ENCODE measurements around the gene FUT7.

DNA sequence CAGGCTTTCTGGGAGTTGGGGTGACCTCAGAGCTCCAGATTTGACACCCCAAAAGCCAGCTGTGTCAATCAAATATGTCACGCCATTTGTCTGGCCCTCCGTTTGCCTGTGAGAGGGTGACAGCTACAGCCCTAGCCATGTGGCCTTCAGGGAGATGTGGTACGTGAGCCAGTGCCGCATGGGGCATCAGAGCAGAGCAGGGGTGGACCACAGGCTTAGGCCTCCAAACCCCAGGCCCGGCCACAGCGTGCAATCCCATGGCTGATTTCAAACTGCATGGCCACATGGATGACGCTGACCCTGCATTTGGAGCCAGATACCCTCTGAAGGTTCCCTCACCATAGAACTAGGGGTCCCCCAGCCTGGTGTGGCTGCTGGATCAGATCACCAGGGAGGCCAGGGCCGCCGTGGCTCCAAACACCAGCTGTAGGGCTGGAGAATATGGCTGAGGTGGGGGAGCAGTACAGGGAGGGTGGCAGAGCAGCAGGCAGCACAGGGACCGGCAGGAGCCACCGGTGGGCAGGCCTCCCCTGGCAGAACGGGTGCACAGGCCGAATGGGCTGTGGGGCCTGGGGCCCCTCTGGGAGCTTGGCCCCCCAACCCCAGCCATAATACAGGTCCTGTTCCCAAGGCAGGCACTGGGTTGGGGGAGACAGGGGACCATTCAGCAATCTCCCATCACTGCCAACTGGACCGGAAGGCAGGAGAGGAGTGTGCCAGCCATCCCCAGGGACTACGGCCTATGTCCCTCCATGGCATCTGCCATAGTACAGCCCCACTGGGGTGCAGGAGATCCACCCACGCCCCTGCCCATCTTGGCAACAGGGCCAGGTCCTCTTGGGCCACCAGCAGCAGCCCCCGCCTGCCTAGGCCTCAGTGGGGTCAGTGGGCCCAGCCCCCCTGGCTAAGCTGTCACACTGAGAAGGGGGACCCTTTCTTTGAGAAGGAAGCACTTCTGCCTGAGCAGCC lies 36.9 kb upstream of the FUT7 start:
- TF ChIP-seq, protein P1, sequence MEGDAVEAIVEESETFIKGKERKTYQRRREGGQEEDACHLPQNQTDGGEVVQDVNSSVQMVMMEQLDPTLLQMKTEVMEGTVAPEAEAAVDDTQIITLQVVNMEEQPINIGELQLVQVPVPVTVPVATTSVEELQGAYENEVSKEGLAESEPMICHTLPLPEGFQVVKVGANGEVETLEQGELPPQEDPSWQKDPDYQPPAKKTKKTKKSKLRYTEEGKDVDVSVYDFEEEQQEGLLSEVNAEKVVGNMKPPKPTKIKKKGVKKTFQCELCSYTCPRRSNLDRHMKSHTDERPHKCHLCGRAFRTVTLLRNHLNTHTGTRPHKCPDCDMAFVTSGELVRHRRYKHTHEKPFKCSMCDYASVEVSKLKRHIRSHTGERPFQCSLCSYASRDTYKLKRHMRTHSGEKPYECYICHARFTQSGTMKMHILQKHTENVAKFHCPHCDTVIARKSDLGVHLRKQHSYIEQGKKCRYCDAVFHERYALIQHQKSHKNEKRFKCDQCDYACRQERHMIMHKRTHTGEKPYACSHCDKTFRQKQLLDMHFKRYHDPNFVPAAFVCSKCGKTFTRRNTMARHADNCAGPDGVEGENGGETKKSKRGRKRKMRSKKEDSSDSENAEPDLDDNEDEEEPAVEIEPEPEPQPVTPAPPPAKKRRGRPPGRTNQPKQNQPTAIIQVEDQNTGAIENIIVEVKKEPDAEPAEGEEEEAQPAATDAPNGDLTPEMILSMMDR (IDR thresholded peaks at IDR 0.05) = no peak
- no peak for TF ChIP-seq POLR2A (IDR thresholded peaks at IDR 0.05)

Measured in lower leg skin (tissue), 3 donors.